RWPE2 (cell line): ENCODE measurements around the gene CAMK1G.

Experiments used
- ATAC-seq: fragments of 200-7000 bp; cut with Tn5 transposase; 3 replicates; pipeline ENCODE4 v1.9.1; 2021; ENCODE audit warnings: low read depth
- DNase-seq: peaks from one replicate; pipeline ENCODE4 v3.0.0-alpha.2; 2020; ENCODE audit warnings: low spot score
- H3K27ac ChIP-seq: fragments of 450-650 bp; 2 replicates; pipeline ENCODE4 v1.5.1; 2017; ENCODE audit warnings: mild to moderate bottlenecking; ENCODE audit not compliant: poor library complexity, severe bottlenecking
- H3K27me3 ChIP-seq: fragments of 250-450 bp; sonication (Bioruptor Pico); 2 replicates; pipeline ENCODE4 v1.5.1; 2021; ENCODE audit warnings: mild to moderate bottlenecking, moderate library complexity; ENCODE audit not compliant: insufficient read depth, poor library complexity, severe bottlenecking
- H3K36me3 ChIP-seq: fragments of 250-450 bp; sonication (Bioruptor Pico); 2 replicates; pipeline ENCODE4 v1.5.1; 2020; ENCODE audit warnings: low read depth, mild to moderate bottlenecking, moderate library complexity
- H3K4me1 ChIP-seq: fragments of 250-450 bp; sonication (Bioruptor Pico); 2 replicates; pipeline ENCODE4 v1.5.1; 2021; ENCODE audit warnings: mild to moderate bottlenecking, moderate library complexity; ENCODE audit not compliant: insufficient read depth, poor library complexity, severe bottlenecking
- H3K4me3 ChIP-seq: fragments of 250-450 bp; sonication (Bioruptor Pico); 2 replicates; pipeline ENCODE4 v1.5.1; 2021; ENCODE audit warnings: mild to moderate bottlenecking, moderate library complexity; ENCODE audit not compliant: severe bottlenecking
- H3K9me3 ChIP-seq: fragments of 250-450 bp; sonication (Bioruptor Pico); 2 replicates; pipeline ENCODE4 v1.5.1; 2021; ENCODE audit warnings: mild to moderate bottlenecking, moderate library complexity; ENCODE audit not compliant: severe bottlenecking
- CTCF ChIP-seq: fragments of 450-650 bp; IDR thresholded peaks from one replicate; pipeline ENCODE4 v1.5.1; 2017; ENCODE audit warnings: mild to moderate bottlenecking, moderate library complexity; ENCODE audit not compliant: poor library complexity, severe bottlenecking

CAMK1G gene

GRCh38 chr1:209614906-209615305 lies 31.4 kb downstream of the CAMK1G start:
- Histone ChIP-seq H3K36me3 (peaks cover 54% of the 10 kb centered on the region), H3K27ac (no peak overlapping the region), H3K9me3 (no peaks in the 10 kb centered on the region), H3K4me3 (no peak overlapping the region), H3K27me3 (no peaks in the 10 kb centered on the region), H3K4me1 (no peaks in the 10 kb centered on the region)
- no peak for TF ChIP-seq CTCF
- ATAC-seq, result no peak
- no peak for DNase-seq

GRCh38 chr1:209616366-209617046 lies 33.0 kb downstream of the CAMK1G start:
- no peaks in the 10 kb centered on the region for H3K9me3 ChIP-seq
- no peak for ATAC-seq
- no peak overlapping the region for H3K4me3 ChIP-seq
- TF ChIP-seq CTCF, result no peak
- H3K27me3 ChIP-seq, result no peaks in the 10 kb centered on the region
- no peak overlapping the region for H3K27ac ChIP-seq
- DNase-seq, result no peak
- peaks cover 70% of the 10 kb centered on the region for H3K36me3 ChIP-seq
- no peaks in the 10 kb centered on the region for H3K4me1 ChIP-seq

GRCh38 chr1:209617047-209617673 lies 33.6 kb downstream of the CAMK1G start:
- TF ChIP-seq CTCF, result no peak
- Histone ChIP-seq H3K9me3 (no peaks in the 10 kb centered on the region), H3K4me1 (no peaks in the 10 kb centered on the region), H3K36me3 (peaks cover 77% of the 10 kb centered on the region), H3K27ac (no peak overlapping the region), H3K27me3 (no peaks in the 10 kb centered on the region), H3K4me3 (no peak overlapping the region)
- DNase-seq (no peak), ATAC-seq (no peak)

GRCh38 chr1:209617755-209618154 lies 34.2 kb downstream of the CAMK1G start:
- DNase-seq (no peak), ATAC-seq (no peak)
- Histone ChIP-seq H3K36me3 (peaks cover 82% of the 10 kb centered on the region), H3K4me3 (no peak overlapping the region), H3K9me3 (no peaks in the 10 kb centered on the region), H3K27me3 (no peaks in the 10 kb centered on the region), H3K4me1 (no peaks in the 10 kb centered on the region), H3K27ac (no peak overlapping the region)
- no peak for TF ChIP-seq CTCF

- H3K27ac ChIP-seq, result no peak overlapping the region
- no peak overlapping the region for H3K4me3 ChIP-seq
- TF ChIP-seq CTCF, result no peak
- H3K9me3 ChIP-seq, result no peaks in the 10 kb centered on the region
- H3K4me1 ChIP-seq, result no peaks in the 10 kb centered on the region
- DNase-seq, result no peak
- H3K27me3 ChIP-seq, result no peaks in the 10 kb centered on the region
- H3K36me3 ChIP-seq, result peaks cover 87% of the 10 kb centered on the region
- no peak for ATAC-seq
These were observed 34.8 kb downstream of the CAMK1G start for GRCh38 chr1:209618291-209618690.
